ENCODE results near the gene ZIC4.

GRCh38 chr3:147403511-147403910 is 2.8 kb downstream of the ZIC4 start:
- TF ChIP-seq YY1 (IDR thresholded peaks at IDR 0.05; ENCODE audit: insufficient read depth, insufficient read length), result no peak
- TF ChIP-seq ZNF274 (IDR thresholded peaks at IDR 0.05; ENCODE audit: low read depth, low read length), result no peak
- no peak for TF ChIP-seq SUZ12 (IDR thresholded peaks at IDR 0.05; ENCODE audit: extremely low read depth, insufficient read depth, insufficient read length)

All from NT2/D1 (cell line).